GM18520 (cell line): ENCODE data around the gene GOLGA6L10.
"Not testable (repeated sequence)": the region's sequence is repeated elsewhere in the genome, so short reads cannot be mapped to it uniquely, and the experiment has no call there.

Source experiments
- ATAC-seq: cut with Tn5 transposase; IDR thresholded peaks from one replicate; pipeline ENCODE4 v1.9.1; 2021; ENCODE audit not compliant: unreplicated experiment

The GOLGA6L10 gene

GRCh38 chr15:82319522-82320278, 29.6 kb downstream of the GOLGA6L10 start:
- not testable (repeated sequence) for ATAC-seq

GRCh38 chr15:82318281-82318680, 31.0 kb downstream of the GOLGA6L10 start:
- not testable (repeated sequence) for ATAC-seq

GRCh38 chr15:82317516-82317915, 31.8 kb downstream of the GOLGA6L10 start:
- not testable (repeated sequence) for ATAC-seq

- ATAC-seq: no peak
Measured at GRCh38 chr15:82317091-82317489, 32.2 kb downstream of the GOLGA6L10 start.

- ATAC-seq: not testable (repeated sequence)
Measured at GRCh38 chr15:82316247-82317090, 32.8 kb downstream of the GOLGA6L10 start.

GRCh38 chr15:82315519-82316246, 33.6 kb downstream of the GOLGA6L10 start:
- ATAC-seq: no peak

GRCh38 chr15:82314769-82315518, 34.3 kb downstream of the GOLGA6L10 start:
- no peak for ATAC-seq

GRCh38 chr15:82313951-82314768, 35.1 kb downstream of the GOLGA6L10 start:
- not testable (repeated sequence) for ATAC-seq

GRCh38 chr15:82313446-82313845, 35.8 kb downstream of the GOLGA6L10 start:
- no peak for ATAC-seq

GRCh38 chr15:82312586-82313349, 36.5 kb downstream of the GOLGA6L10 start:
- no peak for ATAC-seq

- not testable (repeated sequence) for ATAC-seq
Measured at GRCh38 chr15:82311321-82311720, 38.0 kb downstream of the GOLGA6L10 start.

- ATAC-seq: no peak
Measured at GRCh38 chr15:82309802-82310201, 39.5 kb downstream of the GOLGA6L10 start.

GRCh38 chr15:82307714-82308081, 41.6 kb downstream of the GOLGA6L10 start:
- no peak for ATAC-seq

GRCh38 chr15:82306791-82307713, 42.2 kb downstream of the GOLGA6L10 start:
- no peak for ATAC-seq

GRCh38 chr15:82305621-82306048, 43.6 kb downstream of the GOLGA6L10 start:
- ATAC-seq: no peak

- no peak for ATAC-seq
Measured at GRCh38 chr15:82304778-82305090, 44.5 kb downstream of the GOLGA6L10 start.

- no peak for ATAC-seq
Measured at GRCh38 chr15:82303956-82304777, 45.1 kb downstream of the GOLGA6L10 start.
